Measurements from ENCODE around the gene RXRG.
A peak's percentile ranks its signal among the peaks of the same experiment; 100 is the strongest.

RXRG gene

GRCh38 chr1:165397944-165398343 lies 47.0 kb downstream of the RXRG start:
- DNase-seq (ENCODE audit: low read depth, low spot score) = no peak
- H3K27ac ChIP-seq = no peak overlapping the region
- no peak overlapping the region for H3K9ac ChIP-seq (ENCODE audit: insufficient read length)
- H3K4me3 ChIP-seq = no peak overlapping the region
- TF ChIP-seq POLR2AphosphoS5 (IDR thresholded peaks at IDR 0.05; ENCODE audit: borderline replicate concordance, low read depth, low read length) (no peak), EZH2 (IDR thresholded peaks at IDR 0.05) (no peak), FOXP2 (optimal IDR thresholded peaks at IDR 0.05; ENCODE audit: control extremely low read depth, extremely low read length, insufficient read depth) (no peak)
- no peaks in the 10 kb centered on the region for H3K9me3 ChIP-seq (ENCODE audit: low read depth, low read length)
- H3K36me3 ChIP-seq (ENCODE audit: insufficient read depth, low read length) = no peaks in the 10 kb centered on the region

GRCh38 chr1:165395901-165396300 lies 49.0 kb downstream of the RXRG start:
- TF ChIP-seq EZH2 (IDR thresholded peaks at IDR 0.05) (no peak), FOXP2 (optimal IDR thresholded peaks at IDR 0.05; ENCODE audit: control extremely low read depth, extremely low read length, insufficient read depth) (no peak), POLR2AphosphoS5 (IDR thresholded peaks at IDR 0.05; ENCODE audit: borderline replicate concordance, low read depth, low read length) (no peak)
- H3K36me3 ChIP-seq (ENCODE audit: insufficient read depth, low read length) = no peaks in the 10 kb centered on the region
- no peaks in the 10 kb centered on the region for H3K9me3 ChIP-seq (ENCODE audit: low read depth, low read length)
- H3K4me3 ChIP-seq = no peak overlapping the region
- H3K9ac ChIP-seq (ENCODE audit: insufficient read length) = no peak overlapping the region
- H3K27ac ChIP-seq = no peak overlapping the region
- no peak for DNase-seq (ENCODE audit: low read depth, low spot score)

GRCh38 chr1:165395478-165395877 lies 49.4 kb downstream of the RXRG start:
- H3K36me3 ChIP-seq (ENCODE audit: insufficient read depth, low read length) = no peaks in the 10 kb centered on the region
- no peaks in the 10 kb centered on the region for H3K9me3 ChIP-seq (ENCODE audit: low read depth, low read length)
- no peak for DNase-seq (ENCODE audit: low read depth, low spot score)
- no peak overlapping the region for H3K4me3 ChIP-seq
- TF ChIP-seq EZH2 (IDR thresholded peaks at IDR 0.05) = no peak
- no peak for TF ChIP-seq FOXP2 (optimal IDR thresholded peaks at IDR 0.05; ENCODE audit: control extremely low read depth, extremely low read length, insufficient read depth)
- no peak for TF ChIP-seq POLR2AphosphoS5 (IDR thresholded peaks at IDR 0.05; ENCODE audit: borderline replicate concordance, low read depth, low read length)
- H3K9ac ChIP-seq (ENCODE audit: insufficient read length) = no peak overlapping the region
- H3K27ac ChIP-seq = no peak overlapping the region

GRCh38 chr1:165392634-165393571 lies 52.0 kb downstream of the RXRG start:
- H3K4me3 ChIP-seq = peak overlapping the region; percentile 78
- TF ChIP-seq POLR2AphosphoS5 (IDR thresholded peaks at IDR 0.05; ENCODE audit: borderline replicate concordance, low read depth, low read length) (peak; percentile 40; the same call in 1 of the 2 replicates), FOXP2 (optimal IDR thresholded peaks at IDR 0.05; ENCODE audit: control extremely low read depth, extremely low read length, insufficient read depth) (peak; percentile 63), EZH2 (IDR thresholded peaks at IDR 0.05) (no peak)
- peak overlapping the region; percentile 38 for H3K9ac ChIP-seq (ENCODE audit: insufficient read length)
- H3K36me3 ChIP-seq (ENCODE audit: insufficient read depth, low read length) = no peaks in the 10 kb centered on the region
- no peaks in the 10 kb centered on the region for H3K9me3 ChIP-seq (ENCODE audit: low read depth, low read length)
- H3K27ac ChIP-seq = peak overlapping the region; percentile 91
- peak; percentile 93 for DNase-seq (ENCODE audit: low read depth, low spot score)

GRCh38 chr1:165389609-165390008 lies 55.3 kb downstream of the RXRG start:
- no peaks in the 10 kb centered on the region for H3K9me3 ChIP-seq (ENCODE audit: low read depth, low read length)
- no peak for DNase-seq (ENCODE audit: low read depth, low spot score)
- no peaks in the 10 kb centered on the region for H3K36me3 ChIP-seq (ENCODE audit: insufficient read depth, low read length)
- no peak overlapping the region for H3K4me3 ChIP-seq
- TF ChIP-seq EZH2 (IDR thresholded peaks at IDR 0.05) (no peak), FOXP2 (optimal IDR thresholded peaks at IDR 0.05; ENCODE audit: control extremely low read depth, extremely low read length, insufficient read depth) (no peak), POLR2AphosphoS5 (IDR thresholded peaks at IDR 0.05; ENCODE audit: borderline replicate concordance, low read depth, low read length) (no peak)
- H3K27ac ChIP-seq = no peak overlapping the region
- no peak overlapping the region for H3K9ac ChIP-seq (ENCODE audit: insufficient read length)

- Histone ChIP-seq H3K36me3 (ENCODE audit: insufficient read depth, low read length) (no peaks in the 10 kb centered on the region), H3K9me3 (ENCODE audit: low read depth, low read length) (no peaks in the 10 kb centered on the region), H3K27ac (no peak overlapping the region), H3K9ac (ENCODE audit: insufficient read length) (no peak overlapping the region), H3K4me3 (no peak overlapping the region)
- no peak for DNase-seq (ENCODE audit: low read depth, low spot score)
- TF ChIP-seq FOXP2 (optimal IDR thresholded peaks at IDR 0.05; ENCODE audit: control extremely low read depth, extremely low read length, insufficient read depth) (no peak), EZH2 (IDR thresholded peaks at IDR 0.05) (no peak), POLR2AphosphoS5 (IDR thresholded peaks at IDR 0.05; ENCODE audit: borderline replicate concordance, low read depth, low read length) (no peak)
These were observed 57.0 kb downstream of the RXRG start for GRCh38 chr1:165387961-165388360.

- Histone ChIP-seq H3K4me3 (no peak overlapping the region), H3K36me3 (ENCODE audit: insufficient read depth, low read length) (no peaks in the 10 kb centered on the region), H3K9me3 (ENCODE audit: low read depth, low read length) (no peaks in the 10 kb centered on the region), H3K9ac (ENCODE audit: insufficient read length) (no peak overlapping the region), H3K27ac (no peak overlapping the region)
- DNase-seq (ENCODE audit: low read depth, low spot score) = no peak
- TF ChIP-seq FOXP2 (optimal IDR thresholded peaks at IDR 0.05; ENCODE audit: control extremely low read depth, extremely low read length, insufficient read depth) (no peak), POLR2AphosphoS5 (IDR thresholded peaks at IDR 0.05; ENCODE audit: borderline replicate concordance, low read depth, low read length) (no peak)
These were observed 57.4 kb downstream of the RXRG start for GRCh38 chr1:165387505-165387904.

- Histone ChIP-seq H3K36me3 (ENCODE audit: insufficient read depth, low read length) (no peaks in the 10 kb centered on the region), H3K27ac (no peak overlapping the region), H3K4me3 (no peak overlapping the region), H3K9me3 (ENCODE audit: low read depth, low read length) (no peaks in the 10 kb centered on the region), H3K9ac (ENCODE audit: insufficient read length) (no peak overlapping the region)
- no peak for DNase-seq (ENCODE audit: low read depth, low spot score)
- TF ChIP-seq POLR2AphosphoS5 (IDR thresholded peaks at IDR 0.05; ENCODE audit: borderline replicate concordance, low read depth, low read length) = no peak
- TF ChIP-seq FOXP2 (optimal IDR thresholded peaks at IDR 0.05; ENCODE audit: control extremely low read depth, extremely low read length, insufficient read depth) = no peak
- no peak for TF ChIP-seq EZH2 (IDR thresholded peaks at IDR 0.05)
These were observed 61.1 kb downstream of the RXRG start for GRCh38 chr1:165383599-165384405.

All from SK-N-MC (cell line).